Vagina (tissue), 2 donors: Measurements from ENCODE around the gene CORIN. TPM values are rescaled to one million over a fixed set of nuclear protein-coding genes. Genes with fewer than 3 reads are reported as not detected.
A peak's percentile ranks its signal among the peaks of the same experiment; 100 is the strongest.

Experiments
- DNase-seq, 2 donors: peaks; one replicate each; pipeline ENCODE4 v3.0.0-alpha.2; 2017; ENCODE audit errors: extremely low spot score in 2 of 2
- H3K27ac ChIP-seq: fragments of 200-600 bp; sonication (generic); one replicate; pipeline ENCODE4 v1.5.1; 2019
- H3K27me3 ChIP-seq: fragments of 200-600 bp; sonication (generic); one replicate; pipeline ENCODE4 v1.5.1; 2019
- H3K36me3 ChIP-seq, 2 donors: fragments of 200-600 bp; sonication (generic); one replicate each; pipeline ENCODE4 v1.5.1; 2017 to 2019
- H3K4me1 ChIP-seq: fragments of 200-600 bp; sonication (generic); one replicate; pipeline ENCODE4 v1.5.1; 2019
- H3K4me3 ChIP-seq, 2 donors: fragments of 200-600 bp; sonication (generic); 1 replicate in 1 of 2; 2 replicates in 1 of 2; pipeline ENCODE4 v1.5.1; 2016 to 2019
- H3K9me3 ChIP-seq: fragments of 200-600 bp; sonication (generic); one replicate; pipeline ENCODE4 v1.5.1; 2019
- POLR2A ChIP-seq, 2 donors: fragments of 450-650 bp; IDR thresholded peaks; one replicate each; pipeline ENCODE4 v1.6.1; 2017; ENCODE audit warnings: antibody characterized with exemption in 2 of 2, mild to moderate bottlenecking in 2 of 2, moderate library complexity in 2 of 2
- POLR2AphosphoS5 ChIP-seq, 2 donors: sonication (generic); formaldehyde crosslinking; IDR thresholded peaks; one replicate each; pipeline ENCODE4 v1.9.0; 2017; ENCODE audit warnings: antibody characterized with exemption in 2 of 2, mild to moderate bottlenecking in 2 of 2, low read depth in 1 of 2; ENCODE audit not compliant: insufficient read depth in 1 of 2
- intact Hi-C: fragments of 100-400 bp; cut with DNase I; formaldehyde crosslinking; loops from one replicate; pipeline ENCODE4 v1.15.1; 2023
- total RNA-seq: library from RNA; depleted of rRNA; stranded (reverse); fragments of >200 nt; gene quantifications from one replicate; pipeline ENCODE4 v1.2.3, GENCODE V29; 2016
- TF ChIP-seq, protein P1 (sequence below), 3 experiments: fragments of 450-650 bp in 2 of 3; fragments of 200-600 bp in 1 of 3; sonication (generic) in 1 of 3; IDR thresholded peaks; one replicate each; pipeline ENCODE4 v1.5.1; 2017 to 2019; ENCODE audit warnings: antibody characterized with exemption in 3 of 3, mild to moderate bottlenecking in 2 of 3, moderate library complexity in 2 of 3

CORIN gene
- total RNA-seq, 1 donor from 2014 or later = 5.4 TPM

GRCh38 chr4:47577779-47578553 is 259.9 kb downstream of the CORIN start:
- peaks cover 15% of the 10 kb centered on the region for H3K4me1 ChIP-seq
- no peak for DNase-seq
- peaks cover 0 to 51% of the 10 kb centered on the region in 2 donors for H3K36me3 ChIP-seq
- peak in 1 of 2 donors; percentile 82 for TF ChIP-seq POLR2AphosphoS5 (IDR thresholded peaks at IDR 0.05; ENCODE audit: insufficient read depth in 1 of 2, low read depth in 1 of 2)
- TF ChIP-seq, protein P1, sequence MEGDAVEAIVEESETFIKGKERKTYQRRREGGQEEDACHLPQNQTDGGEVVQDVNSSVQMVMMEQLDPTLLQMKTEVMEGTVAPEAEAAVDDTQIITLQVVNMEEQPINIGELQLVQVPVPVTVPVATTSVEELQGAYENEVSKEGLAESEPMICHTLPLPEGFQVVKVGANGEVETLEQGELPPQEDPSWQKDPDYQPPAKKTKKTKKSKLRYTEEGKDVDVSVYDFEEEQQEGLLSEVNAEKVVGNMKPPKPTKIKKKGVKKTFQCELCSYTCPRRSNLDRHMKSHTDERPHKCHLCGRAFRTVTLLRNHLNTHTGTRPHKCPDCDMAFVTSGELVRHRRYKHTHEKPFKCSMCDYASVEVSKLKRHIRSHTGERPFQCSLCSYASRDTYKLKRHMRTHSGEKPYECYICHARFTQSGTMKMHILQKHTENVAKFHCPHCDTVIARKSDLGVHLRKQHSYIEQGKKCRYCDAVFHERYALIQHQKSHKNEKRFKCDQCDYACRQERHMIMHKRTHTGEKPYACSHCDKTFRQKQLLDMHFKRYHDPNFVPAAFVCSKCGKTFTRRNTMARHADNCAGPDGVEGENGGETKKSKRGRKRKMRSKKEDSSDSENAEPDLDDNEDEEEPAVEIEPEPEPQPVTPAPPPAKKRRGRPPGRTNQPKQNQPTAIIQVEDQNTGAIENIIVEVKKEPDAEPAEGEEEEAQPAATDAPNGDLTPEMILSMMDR (IDR thresholded peaks at IDR 0.05) = no peak
- no peaks in the 10 kb centered on the region for H3K27me3 ChIP-seq
- no peaks in the 10 kb centered on the region for H3K9me3 ChIP-seq
- H3K27ac ChIP-seq = peak overlapping the region; percentile 83
- intact Hi-C loops = no loop called here
- H3K4me3 ChIP-seq = no peak overlapping the region

DNA sequence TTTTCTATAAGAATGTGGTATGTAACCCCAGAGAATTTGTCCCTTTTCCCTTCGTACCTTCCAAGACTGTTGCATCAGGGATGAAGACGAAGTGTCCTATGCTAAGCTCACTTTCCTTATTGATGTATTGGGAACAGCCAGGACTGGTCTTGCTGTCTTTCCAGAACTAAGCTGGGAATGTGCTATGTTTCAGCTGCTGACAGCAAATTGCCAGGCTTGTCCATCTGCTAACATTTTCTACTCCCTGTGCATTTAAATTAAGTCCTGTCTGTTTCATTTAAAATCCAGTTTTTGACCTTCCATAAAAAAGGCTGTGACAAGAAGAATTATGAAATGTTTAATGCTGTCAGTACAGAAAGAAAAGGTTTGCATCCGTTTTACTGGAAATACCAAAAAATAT is 264.9 kb downstream of the CORIN start:
- peaks cover 0 to 51% of the 10 kb centered on the region in 2 donors for H3K36me3 ChIP-seq
- intact Hi-C loops = no loop called here
- TF ChIP-seq, protein P1 (IDR thresholded peaks at IDR 0.05) = no peak
- no peak for TF ChIP-seq POLR2A (IDR thresholded peaks at IDR 0.05)
- TF ChIP-seq POLR2AphosphoS5 (IDR thresholded peaks at IDR 0.05; ENCODE audit: insufficient read depth in 1 of 2, low read depth in 1 of 2) = no peak
- no peak overlapping the region for H3K4me3 ChIP-seq
- DNase-seq = no peak
- no peaks in the 10 kb centered on the region for H3K27me3 ChIP-seq
- H3K4me1 ChIP-seq = peaks cover 6% of the 10 kb centered on the region
- no peaks in the 10 kb centered on the region for H3K9me3 ChIP-seq
- H3K27ac ChIP-seq = no peak overlapping the region

- peaks cover 0 to 51% of the 10 kb centered on the region in 2 donors for H3K36me3 ChIP-seq
- intact Hi-C loops = no loop called here
- H3K27me3 ChIP-seq = no peaks in the 10 kb centered on the region
- no peak for DNase-seq
- no peak overlapping the region for H3K4me3 ChIP-seq
- TF ChIP-seq POLR2AphosphoS5 (IDR thresholded peaks at IDR 0.05; ENCODE audit: insufficient read depth in 1 of 2, low read depth in 1 of 2) (no peak), POLR2A (IDR thresholded peaks at IDR 0.05) (no peak)
- TF ChIP-seq, protein P1 (IDR thresholded peaks at IDR 0.05) = no peak
- H3K27ac ChIP-seq = no peak overlapping the region
- no peaks in the 10 kb centered on the region for H3K9me3 ChIP-seq
- no peaks in the 10 kb centered on the region for H3K4me1 ChIP-seq
Measured at GRCh38 chr4:47570816-47571215, 267.1 kb downstream of the CORIN start.

DNA sequence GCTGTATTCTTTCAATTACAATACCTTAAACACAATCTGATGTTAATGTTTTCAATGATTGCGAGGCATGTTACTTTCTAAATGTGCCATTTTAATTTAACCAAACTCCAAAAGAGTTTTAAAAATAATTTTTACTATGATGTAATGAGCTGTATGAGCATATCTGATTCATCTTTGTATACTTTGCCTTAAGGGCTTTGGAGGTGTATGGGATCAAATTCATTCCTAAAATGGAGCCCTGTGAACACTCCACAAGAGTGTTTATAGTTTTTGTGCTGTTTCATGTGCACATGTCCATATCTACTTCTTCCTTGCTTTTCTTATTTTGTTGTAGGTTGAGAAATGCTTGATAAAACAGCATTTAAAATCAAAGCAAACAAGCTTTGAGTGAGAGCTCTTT is 270.4 kb downstream of the CORIN start:
- Histone ChIP-seq H3K4me3 (no peak overlapping the region), H3K27ac (no peak overlapping the region), H3K9me3 (no peaks in the 10 kb centered on the region), H3K27me3 (no peaks in the 10 kb centered on the region), H3K36me3 (peaks cover 0 to 27% of the 10 kb centered on the region in 2 donors), H3K4me1 (no peaks in the 10 kb centered on the region)
- TF ChIP-seq POLR2AphosphoS5 (IDR thresholded peaks at IDR 0.05; ENCODE audit: insufficient read depth in 1 of 2, low read depth in 1 of 2) (no peak), POLR2A (IDR thresholded peaks at IDR 0.05) (no peak)
- TF ChIP-seq, protein P1 (IDR thresholded peaks at IDR 0.05) = no peak
- intact Hi-C loops = no loop called here
- DNase-seq = no peak

GRCh38 chr4:47566969-47567368 is 270.9 kb downstream of the CORIN start:
- H3K9me3 ChIP-seq = no peaks in the 10 kb centered on the region
- DNase-seq = no peak
- intact Hi-C loops = no loop called here
- no peak overlapping the region for H3K4me3 ChIP-seq
- no peak overlapping the region for H3K27ac ChIP-seq
- H3K4me1 ChIP-seq = no peaks in the 10 kb centered on the region
- H3K27me3 ChIP-seq = no peaks in the 10 kb centered on the region
- peaks cover 0 to 23% of the 10 kb centered on the region in 2 donors for H3K36me3 ChIP-seq
- TF ChIP-seq POLR2AphosphoS5 (IDR thresholded peaks at IDR 0.05; ENCODE audit: insufficient read depth in 1 of 2, low read depth in 1 of 2) (no peak), POLR2A (IDR thresholded peaks at IDR 0.05) (no peak)
- TF ChIP-seq, protein P1 (IDR thresholded peaks at IDR 0.05) = no peak
